B cell (primary cell): ENCODE measurements around the gene ITPR3. TPM values are rescaled to one million over a fixed set of nuclear protein-coding genes. Genes with fewer than 3 reads are reported as not detected.

Source experiments
- ATAC-seq: fragments of 200-7000 bp; cut with Tn5 transposase; one replicate; pipeline ENCODE4 v1.10.0; 2021; ENCODE audit warnings: low read depth, mild to moderate bottlenecking, moderate number of reproducible peaks, moderate library complexity
- CTCF ChIA-PET: fragments of 350-600 bp; sonication (Branson Sonifier 250); formaldehyde crosslinking; loops from one replicate; lab custom pipeline; 2021; ENCODE audit warnings: antibody characterized with exemption, inconsistent platforms; lab: Charles Lee
- POLR2A ChIA-PET: fragments of 350-600 bp; sonication (Branson Sonifier 250); formaldehyde crosslinking; loops from one replicate; lab custom pipeline; 2021; ENCODE audit warnings: antibody characterized with exemption; lab: Charles Lee
- DNase-seq: peaks from one replicate; pipeline ENCODE4 v3.0.0; 2013
- H2AFZ ChIP-seq: 2 replicates; pipeline ENCODE4 v1.6.1; 2012; ENCODE audit warnings: mild to moderate bottlenecking, low read depth, low read length; ENCODE audit not compliant: insufficient read depth, poor library complexity, severe bottlenecking
- H3K27ac ChIP-seq, 2 donors: 1 replicate in 1 of 2; 2 replicates in 1 of 2; pipeline ENCODE4 v1.5.1; 2012 to 2013; ENCODE audit warnings: low read length in 2 of 2, mild to moderate bottlenecking in 2 of 2, moderate library complexity in 1 of 2
- H3K27me3 ChIP-seq, 4 experiments: fragments of 200-600 bp in 1 of 4; sonication (generic) in 1 of 4; replicated peaks in 1 of 4; 1 replicate in 2 of 4; 2 replicates in 2 of 4; pipeline versions ENCODE4 v1.6.1 to v1.7.0; 2013 to 2016; ENCODE audit warnings: low read length in 3 of 4, mild to moderate bottlenecking in 2 of 4, mixed read lengths in 1 of 4, moderate library complexity in 1 of 4; ENCODE audit not compliant: insufficient read depth in 4 of 4, control insufficient read depth in 3 of 4; ENCODE audit errors: control extremely low read depth in 1 of 4
- H3K36me3 ChIP-seq, 2 experiments: replicated peaks in 1 of 2; 1 replicate in 1 of 2; 2 replicates in 1 of 2; pipeline versions ENCODE4 v1.6.1 to v1.7.1; 2013; ENCODE audit warnings: low read length in 1 of 2; ENCODE audit not compliant: insufficient read depth in 2 of 2, control insufficient read depth in 1 of 2; ENCODE audit errors: control extremely low read depth in 1 of 2, extremely low read depth in 1 of 2
- H3K4me1 ChIP-seq, 2 donors: fragments of 200-600 bp in 1 of 2; sonication (generic) in 1 of 2; 1 replicate in 1 of 2; 2 replicates in 1 of 2; pipeline versions ENCODE4 v1.5.1 to v1.6.1; 2013 to 2017; ENCODE audit warnings: low read length in 2 of 2; ENCODE audit not compliant: control insufficient read depth in 2 of 2, insufficient read depth in 2 of 2
- H3K4me2 ChIP-seq: replicated peaks from 2 replicates; pipeline ENCODE3; 2012; ENCODE audit warnings: mild to moderate bottlenecking, low read depth, low read length; ENCODE audit not compliant: poor library complexity, severe bottlenecking
- H3K4me3 ChIP-seq, 5 experiments: fragments of 200-600 bp in 1 of 5; sonication (generic) in 1 of 5; 1 replicate in 3 of 5; 2 replicates in 2 of 5; pipeline versions ENCODE4 v1.5.1 to v1.7.0; 2011 to 2016; ENCODE audit warnings: low read length in 4 of 5, mild to moderate bottlenecking in 4 of 5, low read depth in 2 of 5, control low read depth in 1 of 5, moderate library complexity in 1 of 5; ENCODE audit not compliant: insufficient read depth in 1 of 5; ENCODE audit errors: control extremely low read depth in 1 of 5, extremely low read depth in 1 of 5
- H3K79me2 ChIP-seq: fragments of 200-600 bp; sonication (generic); one replicate; pipeline ENCODE4 v1.6.0; 2016; ENCODE audit warnings: low read length; ENCODE audit not compliant: control insufficient read depth, insufficient read depth
- H3K9ac ChIP-seq: fragments of 200-600 bp; sonication (generic); 2 replicates; pipeline ENCODE4 v1.6.1; 2017; ENCODE audit warnings: mild to moderate bottlenecking, low read length, moderate library complexity
- H3K9me3 ChIP-seq, 3 donors: one replicate each; pipeline versions ENCODE4 v1.6.1 to v1.7.1; 2013; ENCODE audit warnings: low read length in 2 of 3; ENCODE audit not compliant: control insufficient read depth in 2 of 3, insufficient read depth in 1 of 3; ENCODE audit errors: control extremely low read depth in 1 of 3
- H4K20me1 ChIP-seq: 2 replicates; pipeline ENCODE4 v1.6.0; 2012; ENCODE audit warnings: mild to moderate bottlenecking, low read length; ENCODE audit not compliant: insufficient read depth, control insufficient read depth, poor library complexity, severe bottlenecking
- H3K27ac Mint-ChIP-seq: one replicate; pipeline ENCODE4 v1.8.0; 2021; ENCODE audit warnings: mixed read lengths
- H3K27me3 Mint-ChIP-seq: one replicate; pipeline ENCODE4 v1.8.0; 2021; ENCODE audit warnings: mixed read lengths
- H3K4me1 Mint-ChIP-seq: one replicate; pipeline ENCODE4 v1.8.0; 2021; ENCODE audit warnings: mixed read lengths
- H3K4me3 Mint-ChIP-seq: one replicate; pipeline ENCODE4 v1.8.0; 2021; ENCODE audit warnings: mixed read lengths
- H3K9me3 Mint-ChIP-seq: one replicate; pipeline ENCODE4 v1.8.0; 2022; ENCODE audit warnings: mixed read lengths; ENCODE audit not compliant: insufficient read depth
- EZH2 ChIP-seq: IDR thresholded peaks from 2 replicates; pipeline ENCODE4 v1.6.1; 2012; ENCODE audit warnings: borderline replicate concordance, low read depth, mild to moderate bottlenecking, moderate library complexity, low read length; ENCODE audit not compliant: insufficient read depth, poor library complexity, severe bottlenecking
- WGBS: methylation state at CpG from one replicate; pipeline ENCODE4 v1.1.5; 2013; ENCODE audit warnings: missing lambda C conversion rate; ENCODE audit not compliant: insufficient coverage; 5-methylcytosine and 5-hydroxymethylcytosine counted together
- intact Hi-C: fragments of 100-400 bp; cut with micrococcal nuclease; formaldehyde crosslinking; loops from one replicate; pipeline ENCODE4 v1.10.0; 2022
- polyA plus RNA-seq: library from polyadenylated mRNA; depleted of rRNA; stranded (reverse); fragments of >200 nt; gene quantifications from 2 replicates; pipeline ENCODE4 v1.2.3, GENCODE V29; 2012
- total RNA-seq, 2 donors: library from RNA; stranded (reverse); fragments of 120-200 nt in 1 of 2; gene quantifications; 1 replicate in 1 of 2; 2 replicates in 1 of 2; pipeline versions ENCODE4 v1.2.3 to v1.2.4, GENCODE V29; 2013 to 2022
- TF ChIP-seq, protein P1 (sequence below): fragments of 200-600 bp; IDR thresholded peaks from one replicate; pipeline ENCODE4 v1.8.0; 2022; ENCODE audit warnings: antibody characterized with exemption, mild to moderate bottlenecking

Gene ITPR3
- total and polyA plus RNA-seq, 2 donors (not counting 1 experiment from before 2014, with no cell fraction given): 61.9 to 67.6 TPM

DNA sequence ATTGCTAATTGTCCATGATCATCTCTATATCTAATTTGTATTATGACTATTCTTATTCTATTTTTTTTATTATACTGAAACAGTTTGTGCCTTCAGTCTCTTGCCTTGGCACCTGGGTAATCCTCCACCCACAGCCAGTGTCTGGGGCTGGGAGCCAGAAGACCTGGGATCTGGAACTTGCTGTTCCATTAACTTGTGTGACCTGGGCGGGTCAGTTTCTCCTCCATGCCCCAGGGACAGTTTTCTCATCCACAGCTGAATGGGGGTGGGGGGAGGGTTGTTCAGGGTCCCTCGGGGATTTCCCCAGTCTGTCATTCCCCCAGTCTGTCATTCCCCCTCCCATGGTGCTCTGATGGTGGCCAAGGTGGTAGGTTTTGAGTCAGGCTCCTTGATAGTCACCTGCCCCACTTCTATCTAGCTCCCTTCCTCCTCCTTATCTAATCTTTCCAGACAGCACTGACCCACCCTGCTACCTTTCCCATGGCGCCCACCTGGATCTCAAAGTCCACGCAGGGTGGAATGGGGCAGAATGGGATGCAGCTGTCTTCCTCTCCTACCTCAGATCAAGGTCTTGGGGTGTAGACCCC, 10.9 kb downstream of the ITPR3 start:
- Mint-ChIP-seq H3K4me1 (peaks cover 62% of the 10 kb centered on the region), H3K27ac (peak overlapping the region; percentile 38), H3K4me3 (peak overlapping the region; percentile 69), H3K27me3 (no peaks in the 10 kb centered on the region), H3K9me3 (no peaks in the 10 kb centered on the region)
- Histone ChIP-seq H3K27me3 (no peaks in the 10 kb centered on the region), H3K9ac (no peak overlapping the region), H3K79me2 (peaks cover 60% of the 10 kb centered on the region), H2AFZ (no peak overlapping the region), H3K4me3 (no peak overlapping the region), H3K9me3 (peaks cover 0 to 9% (median 0%) of the 10 kb centered on the region in 3 donors), H4K20me1 (peaks cover 60% of the 10 kb centered on the region), H3K4me1 (peaks cover 25 to 41% of the 10 kb centered on the region in 2 donors), H3K36me3 (peaks cover 0 to 2% of the 10 kb centered on the region in 2 experiments), H3K4me2 (no peak overlapping the region), H3K27ac (no peak overlapping the region)
- POLR2A ChIA-PET: interaction anchor here (0.6 kb wide), 2 partner anchors 40 to 71 kb away, joined by 3 to 6 read pairs; no protein-coding TSS in a partner anchor
- DNase-seq (no peak), ATAC-seq (no peak)
- intact Hi-C loops: loop anchor here (1.0 to 5.0 kb wide), 3 partner anchors 10 to 70 kb away; no protein-coding TSS in a partner anchor
- CTCF ChIA-PET: interaction anchor here (0.8 to 2.2 kb wide), 8 partner anchors 11 to 69 kb away, joined by 3 to 12 read pairs (median 6); partner anchors contain the start of gene ITPR3
- no peak for TF ChIP-seq EZH2
- TF ChIP-seq, protein P1, sequence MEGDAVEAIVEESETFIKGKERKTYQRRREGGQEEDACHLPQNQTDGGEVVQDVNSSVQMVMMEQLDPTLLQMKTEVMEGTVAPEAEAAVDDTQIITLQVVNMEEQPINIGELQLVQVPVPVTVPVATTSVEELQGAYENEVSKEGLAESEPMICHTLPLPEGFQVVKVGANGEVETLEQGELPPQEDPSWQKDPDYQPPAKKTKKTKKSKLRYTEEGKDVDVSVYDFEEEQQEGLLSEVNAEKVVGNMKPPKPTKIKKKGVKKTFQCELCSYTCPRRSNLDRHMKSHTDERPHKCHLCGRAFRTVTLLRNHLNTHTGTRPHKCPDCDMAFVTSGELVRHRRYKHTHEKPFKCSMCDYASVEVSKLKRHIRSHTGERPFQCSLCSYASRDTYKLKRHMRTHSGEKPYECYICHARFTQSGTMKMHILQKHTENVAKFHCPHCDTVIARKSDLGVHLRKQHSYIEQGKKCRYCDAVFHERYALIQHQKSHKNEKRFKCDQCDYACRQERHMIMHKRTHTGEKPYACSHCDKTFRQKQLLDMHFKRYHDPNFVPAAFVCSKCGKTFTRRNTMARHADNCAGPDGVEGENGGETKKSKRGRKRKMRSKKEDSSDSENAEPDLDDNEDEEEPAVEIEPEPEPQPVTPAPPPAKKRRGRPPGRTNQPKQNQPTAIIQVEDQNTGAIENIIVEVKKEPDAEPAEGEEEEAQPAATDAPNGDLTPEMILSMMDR: no peak
- WGBS: 93% methylated on average over 2 of the region's 4 CpGs

DNA sequence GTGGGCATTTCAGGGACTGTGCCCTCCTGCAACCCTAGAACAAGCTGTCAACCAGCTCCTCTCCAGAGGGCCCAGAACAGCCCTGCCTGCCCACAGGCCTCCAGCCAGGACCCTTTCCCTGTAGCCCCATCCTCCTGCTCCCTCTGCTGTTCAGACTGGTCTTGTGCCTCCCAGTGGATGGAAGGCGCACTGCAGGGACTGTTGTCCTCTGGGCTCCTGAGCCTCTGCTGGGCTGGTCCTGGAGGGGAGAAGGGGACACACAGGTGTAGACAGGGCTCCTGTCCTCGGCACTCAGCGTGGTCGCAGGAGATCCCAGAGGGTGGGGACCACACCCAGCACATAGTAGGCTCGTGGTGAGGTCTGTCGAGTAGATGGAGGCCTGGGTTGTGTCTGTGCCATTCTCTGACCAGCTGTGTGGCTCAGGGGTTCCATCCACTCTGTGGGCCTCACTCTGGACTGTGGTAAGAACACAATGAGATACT, 11.5 kb downstream of the ITPR3 start:
- intact Hi-C loops: loop anchor here (1.0 to 5.0 kb wide), 3 partner anchors 10 to 70 kb away; no protein-coding TSS in a partner anchor
- Mint-ChIP-seq H3K9me3 (no peaks in the 10 kb centered on the region), H3K4me1 (peaks cover 59% of the 10 kb centered on the region), H3K4me3 (peak overlapping the region; percentile 69), H3K27me3 (no peaks in the 10 kb centered on the region), H3K27ac (peak overlapping the region; percentile 38)
- peak; percentile 66 for DNase-seq
- TF ChIP-seq, protein P1: peak; percentile 63
- TF ChIP-seq EZH2: no peak
- Histone ChIP-seq H3K4me2 (peak overlapping the region; percentile 96), H3K4me3 (peak overlapping the region in 1 of 5 experiments; percentile 55), H3K9ac (no peak overlapping the region), H4K20me1 (peaks cover 65% of the 10 kb centered on the region), H3K4me1 (peaks cover 25 to 39% of the 10 kb centered on the region in 2 donors), H3K36me3 (peaks cover 0 to 2% of the 10 kb centered on the region in 2 experiments), H3K79me2 (peaks cover 65% of the 10 kb centered on the region), H3K9me3 (peaks cover 0 to 9% (median 0%) of the 10 kb centered on the region in 3 donors), H3K27me3 (no peaks in the 10 kb centered on the region), H3K27ac (peak overlapping the region in 1 of 2 donors; percentile 33), H2AFZ (no peak overlapping the region)
- no peak for ATAC-seq
- CTCF ChIA-PET: interaction anchor here (0.8 to 2.2 kb wide), 9 partner anchors 11 to 68 kb away, joined by 3 to 12 read pairs (median 6); partner anchors contain the start of gene ITPR3
- POLR2A ChIA-PET: interaction anchor here (0.6 to 0.9 kb wide), 2 partner anchors 12 to 71 kb away, joined by 3 to 4 read pairs; partner anchors contain the start of gene ITPR3
- WGBS: 87% methylated on average over 6 of the region's 6 CpGs
